Body of pancreas (tissue), 4 donors: ENCODE measurements around the gene SCTR.

Experiments used
- POLR2A ChIP-seq, 3 donors: fragments of 450-650 bp; IDR thresholded peaks; one replicate each; pipeline ENCODE4 v1.6.1; 2016; ENCODE audit warnings: antibody characterized with exemption in 3 of 3, mild to moderate bottlenecking in 2 of 3
- TF ChIP-seq, protein P1 (sequence below), 7 experiments: fragments of 450-650 bp in 4 of 7; fragments of 200-600 bp in 3 of 7; sonication (generic) in 3 of 7; IDR thresholded peaks; one replicate each; pipeline ENCODE4 v1.5.1; 2016 to 2019; ENCODE audit warnings: antibody characterized with exemption in 7 of 7

DNA sequence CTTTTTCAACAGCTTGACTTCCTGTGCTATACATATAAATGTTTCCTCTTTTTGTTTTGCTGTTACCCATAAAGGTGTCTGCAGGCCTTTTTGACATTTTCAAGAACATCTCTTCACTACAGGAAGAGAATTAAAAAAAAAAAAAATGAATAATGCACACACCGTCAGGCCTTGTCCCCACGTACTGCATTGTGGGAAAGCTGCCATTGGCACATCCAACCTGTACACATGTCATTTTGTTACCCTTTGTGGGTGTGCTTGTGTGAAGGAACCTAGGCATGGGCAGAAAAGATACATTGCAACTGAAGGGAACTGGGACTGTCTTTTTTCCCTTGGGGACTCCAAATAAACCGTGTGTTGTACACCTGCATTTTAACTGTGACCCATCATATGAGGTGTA lies 109.4 kb downstream of the SCTR start:
- TF ChIP-seq, protein P1, sequence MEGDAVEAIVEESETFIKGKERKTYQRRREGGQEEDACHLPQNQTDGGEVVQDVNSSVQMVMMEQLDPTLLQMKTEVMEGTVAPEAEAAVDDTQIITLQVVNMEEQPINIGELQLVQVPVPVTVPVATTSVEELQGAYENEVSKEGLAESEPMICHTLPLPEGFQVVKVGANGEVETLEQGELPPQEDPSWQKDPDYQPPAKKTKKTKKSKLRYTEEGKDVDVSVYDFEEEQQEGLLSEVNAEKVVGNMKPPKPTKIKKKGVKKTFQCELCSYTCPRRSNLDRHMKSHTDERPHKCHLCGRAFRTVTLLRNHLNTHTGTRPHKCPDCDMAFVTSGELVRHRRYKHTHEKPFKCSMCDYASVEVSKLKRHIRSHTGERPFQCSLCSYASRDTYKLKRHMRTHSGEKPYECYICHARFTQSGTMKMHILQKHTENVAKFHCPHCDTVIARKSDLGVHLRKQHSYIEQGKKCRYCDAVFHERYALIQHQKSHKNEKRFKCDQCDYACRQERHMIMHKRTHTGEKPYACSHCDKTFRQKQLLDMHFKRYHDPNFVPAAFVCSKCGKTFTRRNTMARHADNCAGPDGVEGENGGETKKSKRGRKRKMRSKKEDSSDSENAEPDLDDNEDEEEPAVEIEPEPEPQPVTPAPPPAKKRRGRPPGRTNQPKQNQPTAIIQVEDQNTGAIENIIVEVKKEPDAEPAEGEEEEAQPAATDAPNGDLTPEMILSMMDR (IDR thresholded peaks at IDR 0.05), result no peak
- TF ChIP-seq POLR2A (IDR thresholded peaks at IDR 0.05), result no peak
